ENCODE data around the gene FBN1. TPM values are rescaled to one million over a fixed set of nuclear protein-coding genes. Genes with fewer than 3 reads are reported as not detected.

FBN1 gene
- total RNA-seq, 1 experiment from 2014 or later = 1.1 TPM

DNA sequence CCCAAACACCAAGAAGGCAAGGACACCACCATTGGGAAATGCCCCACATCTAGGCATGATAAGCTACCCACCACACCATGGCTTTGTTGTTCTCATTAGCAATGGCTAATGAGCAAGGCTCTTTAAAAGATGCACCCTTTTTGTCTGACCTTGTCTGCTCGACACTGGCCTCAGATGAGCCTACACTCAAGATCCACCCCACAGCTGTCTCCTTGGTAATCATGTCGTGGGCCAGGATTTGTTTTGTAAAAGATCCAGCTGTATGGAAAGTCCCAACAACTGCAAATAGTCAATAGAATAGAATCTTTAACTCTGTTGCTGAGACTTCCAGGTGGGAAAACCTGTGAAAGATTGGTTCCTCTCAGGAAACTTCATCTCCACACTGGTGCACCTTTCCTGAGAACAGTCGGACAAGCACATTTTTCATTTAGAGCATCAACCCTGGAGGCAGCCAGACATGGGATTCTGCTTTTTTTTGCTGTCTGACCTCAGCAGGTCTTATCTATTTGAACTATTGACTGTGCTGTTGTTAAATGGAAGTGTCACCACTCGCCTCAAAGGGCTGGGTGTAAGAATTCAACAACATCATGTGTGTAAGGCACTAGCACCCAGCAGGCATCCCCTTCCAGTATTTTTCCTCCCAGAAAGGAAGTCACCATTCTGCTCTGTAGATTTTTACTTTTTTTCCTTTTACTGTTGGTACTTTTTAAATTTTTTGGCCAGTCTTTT lies 278.8 kb downstream of the FBN1 start:
- TF ChIP-seq, protein P1, sequence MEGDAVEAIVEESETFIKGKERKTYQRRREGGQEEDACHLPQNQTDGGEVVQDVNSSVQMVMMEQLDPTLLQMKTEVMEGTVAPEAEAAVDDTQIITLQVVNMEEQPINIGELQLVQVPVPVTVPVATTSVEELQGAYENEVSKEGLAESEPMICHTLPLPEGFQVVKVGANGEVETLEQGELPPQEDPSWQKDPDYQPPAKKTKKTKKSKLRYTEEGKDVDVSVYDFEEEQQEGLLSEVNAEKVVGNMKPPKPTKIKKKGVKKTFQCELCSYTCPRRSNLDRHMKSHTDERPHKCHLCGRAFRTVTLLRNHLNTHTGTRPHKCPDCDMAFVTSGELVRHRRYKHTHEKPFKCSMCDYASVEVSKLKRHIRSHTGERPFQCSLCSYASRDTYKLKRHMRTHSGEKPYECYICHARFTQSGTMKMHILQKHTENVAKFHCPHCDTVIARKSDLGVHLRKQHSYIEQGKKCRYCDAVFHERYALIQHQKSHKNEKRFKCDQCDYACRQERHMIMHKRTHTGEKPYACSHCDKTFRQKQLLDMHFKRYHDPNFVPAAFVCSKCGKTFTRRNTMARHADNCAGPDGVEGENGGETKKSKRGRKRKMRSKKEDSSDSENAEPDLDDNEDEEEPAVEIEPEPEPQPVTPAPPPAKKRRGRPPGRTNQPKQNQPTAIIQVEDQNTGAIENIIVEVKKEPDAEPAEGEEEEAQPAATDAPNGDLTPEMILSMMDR (IDR thresholded peaks at IDR 0.05; ENCODE audit: unreplicated experiment) = no peak
- Mint-ChIP-seq H3K9me3 (ENCODE audit: low read depth, unreplicated experiment) (no peaks in the 10 kb centered on the region), H3K36me3 (ENCODE audit: insufficient read depth, unreplicated experiment) (no peaks in the 10 kb centered on the region), H3K27ac (ENCODE audit: unreplicated experiment) (no peak overlapping the region), H3K27me3 (ENCODE audit: unreplicated experiment) (peaks cover 24% of the 10 kb centered on the region), H3K4me3 (ENCODE audit: low read depth, unreplicated experiment) (no peak overlapping the region), H3K4me1 (ENCODE audit: low read depth, unreplicated experiment) (no peaks in the 10 kb centered on the region)
- no TSS peak for BruUV-seq (replicated peaks)
- CTCF ChIA-PET = no interaction called here
- intact Hi-C loops (cut with micrococcal nuclease; ENCODE audit: unreplicated experiment) = no loop called here
- no peak for DNase-seq

DNA sequence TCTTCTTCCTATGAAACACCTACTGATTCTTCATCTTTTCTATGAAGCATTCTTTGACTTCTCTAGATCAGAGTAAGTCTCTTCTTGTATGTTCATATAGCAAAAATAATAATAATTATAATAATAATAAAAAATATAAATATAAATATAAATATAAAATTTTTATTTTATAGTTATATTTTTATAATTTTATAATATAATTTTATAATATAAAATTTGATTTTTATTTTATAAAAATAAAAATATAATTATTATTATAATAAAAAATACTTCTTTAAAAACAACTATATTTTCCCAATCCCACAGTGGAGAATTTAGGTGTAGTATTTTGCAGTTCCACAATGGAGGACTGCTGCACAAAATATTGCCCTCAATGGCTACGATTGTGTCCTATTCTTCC lies 279.9 kb downstream of the FBN1 start:
- no peak for DNase-seq
- no peak overlapping the region for H3K27ac Mint-ChIP-seq (ENCODE audit: unreplicated experiment)
- H3K4me1 Mint-ChIP-seq (ENCODE audit: low read depth, unreplicated experiment) = no peaks in the 10 kb centered on the region
- intact Hi-C loops (cut with micrococcal nuclease; ENCODE audit: unreplicated experiment) = no loop called here
- TF ChIP-seq, protein P1 (IDR thresholded peaks at IDR 0.05; ENCODE audit: unreplicated experiment) = no peak
- H3K27me3 Mint-ChIP-seq (ENCODE audit: unreplicated experiment) = peaks cover 21% of the 10 kb centered on the region
- no peak overlapping the region for H3K4me3 Mint-ChIP-seq (ENCODE audit: low read depth, unreplicated experiment)
- no peaks in the 10 kb centered on the region for H3K9me3 Mint-ChIP-seq (ENCODE audit: low read depth, unreplicated experiment)
- no peaks in the 10 kb centered on the region for H3K36me3 Mint-ChIP-seq (ENCODE audit: insufficient read depth, unreplicated experiment)
- CTCF ChIA-PET = no interaction called here
- BruUV-seq (replicated peaks) = no TSS peak

DNA sequence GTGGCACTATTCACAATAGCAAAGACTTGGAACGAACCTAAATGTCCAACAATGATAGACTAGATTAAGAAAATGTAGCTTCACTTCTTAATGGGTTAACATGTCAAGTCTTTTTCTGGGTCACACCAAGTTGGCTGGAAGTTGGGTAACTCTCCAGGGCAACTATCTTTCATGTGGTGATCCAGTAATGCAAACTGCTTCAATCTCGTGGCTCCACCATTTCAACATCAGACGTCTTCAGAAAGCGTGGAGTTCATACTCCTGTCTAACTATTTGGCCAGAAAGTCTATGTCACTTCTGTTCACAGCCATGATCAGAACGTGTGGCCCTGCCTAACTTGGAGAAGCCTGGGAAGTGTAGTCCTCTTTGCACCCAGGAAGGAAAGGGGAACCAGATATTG lies 282.0 kb downstream of the FBN1 start:
- DNase-seq = no peak
- no peaks in the 10 kb centered on the region for H3K9me3 Mint-ChIP-seq (ENCODE audit: low read depth, unreplicated experiment)
- peaks cover 8% of the 10 kb centered on the region for H3K27me3 Mint-ChIP-seq (ENCODE audit: unreplicated experiment)
- TF ChIP-seq, protein P1 (IDR thresholded peaks at IDR 0.05; ENCODE audit: unreplicated experiment) = no peak
- H3K36me3 Mint-ChIP-seq (ENCODE audit: insufficient read depth, unreplicated experiment) = no peaks in the 10 kb centered on the region
- no peak overlapping the region for H3K27ac Mint-ChIP-seq (ENCODE audit: unreplicated experiment)
- CTCF ChIA-PET = no interaction called here
- no TSS peak for BruUV-seq (replicated peaks)
- intact Hi-C loops (cut with micrococcal nuclease; ENCODE audit: unreplicated experiment) = no loop called here
- no peak overlapping the region for H3K4me3 Mint-ChIP-seq (ENCODE audit: low read depth, unreplicated experiment)
- H3K4me1 Mint-ChIP-seq (ENCODE audit: low read depth, unreplicated experiment) = no peaks in the 10 kb centered on the region

GRCh38 chr15:48361685-48362084 lies 283.8 kb downstream of the FBN1 start:
- no peaks in the 10 kb centered on the region for H3K4me1 Mint-ChIP-seq (ENCODE audit: low read depth, unreplicated experiment)
- CTCF ChIA-PET = interaction anchor here (0.7 kb wide), 1 partner anchor 500 kb away, joined by 3 read pairs; no protein-coding TSS in a partner anchor
- TF ChIP-seq, protein P1 (IDR thresholded peaks at IDR 0.05; ENCODE audit: unreplicated experiment) = no peak
- no peak overlapping the region for H3K4me3 Mint-ChIP-seq (ENCODE audit: low read depth, unreplicated experiment)
- no peaks in the 10 kb centered on the region for H3K27me3 Mint-ChIP-seq (ENCODE audit: unreplicated experiment)
- no TSS peak for BruUV-seq (replicated peaks)
- intact Hi-C loops (cut with micrococcal nuclease; ENCODE audit: unreplicated experiment) = no loop called here
- H3K27ac Mint-ChIP-seq (ENCODE audit: unreplicated experiment) = no peak overlapping the region
- H3K36me3 Mint-ChIP-seq (ENCODE audit: insufficient read depth, unreplicated experiment) = no peaks in the 10 kb centered on the region
- no peak for DNase-seq
- H3K9me3 Mint-ChIP-seq (ENCODE audit: low read depth, unreplicated experiment) = no peaks in the 10 kb centered on the region
